Measurements from ENCODE around the gene ZFP36L1. TPM values are rescaled to one million over a fixed set of nuclear protein-coding genes. Genes with fewer than 3 reads are reported as not detected.
"Not testable (repeated sequence)": the region's sequence is repeated elsewhere in the genome, so short reads cannot be mapped to it uniquely, and the experiment has no call there.

ZFP36L1 gene
- total RNA-seq, 1 donor = 24.2 TPM

GRCh38 chr14:68770553-68771286, 22.1 kb downstream of the ZFP36L1 start:
- H3K4me3 ChIP-seq (ENCODE audit: low read depth, low read length) = no peak overlapping the region
- no peak for DNase-seq (ENCODE audit: low read depth)
- TF ChIP-seq, protein P1, sequence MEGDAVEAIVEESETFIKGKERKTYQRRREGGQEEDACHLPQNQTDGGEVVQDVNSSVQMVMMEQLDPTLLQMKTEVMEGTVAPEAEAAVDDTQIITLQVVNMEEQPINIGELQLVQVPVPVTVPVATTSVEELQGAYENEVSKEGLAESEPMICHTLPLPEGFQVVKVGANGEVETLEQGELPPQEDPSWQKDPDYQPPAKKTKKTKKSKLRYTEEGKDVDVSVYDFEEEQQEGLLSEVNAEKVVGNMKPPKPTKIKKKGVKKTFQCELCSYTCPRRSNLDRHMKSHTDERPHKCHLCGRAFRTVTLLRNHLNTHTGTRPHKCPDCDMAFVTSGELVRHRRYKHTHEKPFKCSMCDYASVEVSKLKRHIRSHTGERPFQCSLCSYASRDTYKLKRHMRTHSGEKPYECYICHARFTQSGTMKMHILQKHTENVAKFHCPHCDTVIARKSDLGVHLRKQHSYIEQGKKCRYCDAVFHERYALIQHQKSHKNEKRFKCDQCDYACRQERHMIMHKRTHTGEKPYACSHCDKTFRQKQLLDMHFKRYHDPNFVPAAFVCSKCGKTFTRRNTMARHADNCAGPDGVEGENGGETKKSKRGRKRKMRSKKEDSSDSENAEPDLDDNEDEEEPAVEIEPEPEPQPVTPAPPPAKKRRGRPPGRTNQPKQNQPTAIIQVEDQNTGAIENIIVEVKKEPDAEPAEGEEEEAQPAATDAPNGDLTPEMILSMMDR (IDR thresholded peaks at IDR 0.05; ENCODE audit: insufficient read depth, low read depth, low read length) = no peak

GRCh38 chr14:68770051-68770450, 22.8 kb downstream of the ZFP36L1 start:
- TF ChIP-seq, protein P1 (IDR thresholded peaks at IDR 0.05; ENCODE audit: insufficient read depth, low read depth, low read length) = no peak
- DNase-seq (ENCODE audit: low read depth) = no peak
- H3K4me3 ChIP-seq (ENCODE audit: low read depth, low read length) = no peak overlapping the region

DNA sequence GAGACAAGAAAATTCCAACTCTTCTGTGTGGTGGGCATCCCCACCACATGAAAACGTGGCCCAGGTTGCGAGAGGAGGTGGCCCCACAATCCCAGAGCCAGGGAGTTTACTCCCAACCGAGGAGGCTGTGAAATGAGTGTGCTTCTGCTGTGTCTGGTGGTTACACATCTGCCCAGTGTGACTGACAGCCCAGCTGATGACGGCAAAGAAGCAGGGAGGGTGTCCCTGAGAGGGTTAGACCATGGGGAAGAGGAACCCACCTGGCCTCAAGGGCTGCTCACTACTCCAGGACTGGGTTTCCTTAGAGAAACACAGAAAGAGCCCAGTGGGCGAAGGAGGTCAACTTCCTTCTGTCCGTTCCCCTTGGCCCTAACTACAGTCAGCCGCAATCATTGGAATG, 24.6 kb downstream of the ZFP36L1 start:
- no peak overlapping the region for H3K4me3 ChIP-seq (ENCODE audit: low read depth, low read length)
- DNase-seq (ENCODE audit: low read depth) = no peak
- TF ChIP-seq, protein P1 (IDR thresholded peaks at IDR 0.05; ENCODE audit: insufficient read depth, low read depth, low read length) = no peak

DNA sequence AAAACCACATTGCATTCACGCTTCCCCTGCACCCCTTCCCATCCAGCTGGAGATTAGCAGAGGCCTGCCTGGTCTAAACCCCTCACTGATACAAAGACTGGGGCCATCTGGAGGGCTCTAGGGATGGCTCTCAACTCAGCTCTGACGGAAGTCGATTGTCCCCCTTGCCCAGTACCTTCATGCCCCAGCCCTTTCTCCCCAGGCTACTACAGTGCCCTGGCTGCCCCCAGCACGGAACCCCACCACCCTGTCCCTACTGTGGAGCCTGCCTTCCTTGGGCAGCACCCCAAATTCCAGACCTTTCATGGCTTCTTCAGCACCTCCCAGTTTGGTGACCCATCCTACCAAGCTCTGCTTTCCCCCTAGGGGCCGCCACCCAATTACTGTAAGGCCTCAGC, 25.6 kb downstream of the ZFP36L1 start:
- TF ChIP-seq, protein P1 (IDR thresholded peaks at IDR 0.05; ENCODE audit: insufficient read depth, low read depth, low read length) = no peak

GRCh38 chr14:68766299-68767247, 26.3 kb downstream of the ZFP36L1 start:
- no peak overlapping the region for H3K4me3 ChIP-seq (ENCODE audit: low read depth, low read length)
- TF ChIP-seq, protein P1 (IDR thresholded peaks at IDR 0.05; ENCODE audit: insufficient read depth, low read depth, low read length) = no peak
- DNase-seq (ENCODE audit: low read depth) = no peak

More for the DNA sequence above, 25.6 kb downstream of the ZFP36L1 start:
- no peak for DNase-seq (ENCODE audit: low read depth)
- H3K4me3 ChIP-seq (ENCODE audit: low read depth, low read length) = no peak overlapping the region

GRCh38 chr14:68763843-68764242, 29.0 kb downstream of the ZFP36L1 start:
- not testable (repeated sequence) for DNase-seq (ENCODE audit: low read depth); H3K4me3 ChIP-seq (ENCODE audit: low read depth, low read length)
